ENCODE data around the gene PARD6B. TPM values are rescaled to one million over a fixed set of nuclear protein-coding genes. Genes with fewer than 3 reads are reported as not detected.

The PARD6B gene
- total RNA-seq, 2 experiments from 2014 or later = 4.3 to 6.0 TPM

GRCh38 chr20:50728486-50728980 lies 2.8 kb upstream of the PARD6B start:
- ATAC-seq = no peak
- CTCF ChIA-PET = interaction anchor here (1.0 to 3.1 kb wide), 4 partner anchors 9 to 21 kb away, joined by 3 to 15 read pairs (median 3); no protein-coding TSS in a partner anchor
- POLR2A ChIA-PET = interaction anchor here (0.6 kb wide), 1 partner anchor 17 kb away, joined by 4 read pairs; no protein-coding TSS in a partner anchor
- H3K4me1 Mint-ChIP-seq (ENCODE audit: low read depth) = peaks cover 17% of the 10 kb centered on the region
- no peaks in the 10 kb centered on the region for H3K27me3 Mint-ChIP-seq (ENCODE audit: low read depth)
- H3K9me3 Mint-ChIP-seq (ENCODE audit: insufficient read depth) = no peaks in the 10 kb centered on the region
- H3K4me3 Mint-ChIP-seq = no peak overlapping the region
- no peak for DNase-seq
- H3K36me3 Mint-ChIP-seq (ENCODE audit: low read depth) = peaks cover 2% of the 10 kb centered on the region
- no peak overlapping the region for H3K27ac Mint-ChIP-seq

- no peak overlapping the region for H3K4me3 Mint-ChIP-seq
- ChIA-PET POLR2A (interaction anchor here (1.0 kb wide), 1 partner anchor 229 kb away, joined by 4 read pairs; the partner anchor contains the start of gene DPM1), CTCF (interaction anchor here (0.8 to 3.1 kb wide), 2 partner anchors 20 to 65 kb away, joined by 3 to 15 read pairs; partner anchors contain the start of gene BCAS4)
- no peaks in the 10 kb centered on the region for H3K27me3 Mint-ChIP-seq (ENCODE audit: low read depth)
- H3K4me1 Mint-ChIP-seq (ENCODE audit: low read depth) = peaks cover 19% of the 10 kb centered on the region
- H3K36me3 Mint-ChIP-seq (ENCODE audit: low read depth) = peaks cover 2% of the 10 kb centered on the region
- no peak overlapping the region for H3K27ac Mint-ChIP-seq
- no peak for DNase-seq
- no peak for ATAC-seq
- no peaks in the 10 kb centered on the region for H3K9me3 Mint-ChIP-seq (ENCODE audit: insufficient read depth)
These were observed 2.2 kb upstream of the PARD6B start for GRCh38 chr20:50728981-50729874.

- ATAC-seq (no peak), DNase-seq (no peak)
- H3K36me3 Mint-ChIP-seq (ENCODE audit: low read depth) = peaks cover 2% of the 10 kb centered on the region
- no peaks in the 10 kb centered on the region for H3K9me3 Mint-ChIP-seq (ENCODE audit: insufficient read depth)
- H3K27ac Mint-ChIP-seq = peak overlapping the region; percentile 72
- H3K4me3 Mint-ChIP-seq = peak overlapping the region; percentile 88
- POLR2A ChIA-PET = interaction anchor here (0.8 to 1.0 kb wide), 2 partner anchors 9 to 228 kb away, joined by 3 to 4 read pairs; partner anchors contain the start of gene DPM1
- CTCF ChIA-PET = interaction anchor here (0.8 to 3.1 kb wide), 3 partner anchors 20 to 199 kb away, joined by 3 to 15 read pairs (median 3); partner anchors contain the start of gene BCAS4
- H3K4me1 Mint-ChIP-seq (ENCODE audit: low read depth) = peaks cover 19% of the 10 kb centered on the region
- no peaks in the 10 kb centered on the region for H3K27me3 Mint-ChIP-seq (ENCODE audit: low read depth)
These were observed 1.2 kb upstream of the PARD6B start for GRCh38 chr20:50729901-50730764.

- ATAC-seq = no peak
- Mint-ChIP-seq H3K36me3 (ENCODE audit: low read depth) (peaks cover 2% of the 10 kb centered on the region), H3K27ac (peak overlapping the region; percentile 72), H3K9me3 (ENCODE audit: insufficient read depth) (no peaks in the 10 kb centered on the region), H3K27me3 (ENCODE audit: low read depth) (no peaks in the 10 kb centered on the region), H3K4me1 (ENCODE audit: low read depth) (peaks cover 20% of the 10 kb centered on the region), H3K4me3 (peak overlapping the region; percentile 88)
- POLR2A ChIA-PET = interaction anchor here (0.8 to 1.0 kb wide), 2 partner anchors 9 to 227 kb away, joined by 3 to 4 read pairs; partner anchors contain the start of gene DPM1
- DNase-seq = no peak
- CTCF ChIA-PET = interaction anchor here (1.0 to 3.1 kb wide), 2 partner anchors 19 to 199 kb away, joined by 3 to 15 read pairs; no protein-coding TSS in a partner anchor
These were observed 670 bp upstream of the PARD6B start for GRCh38 chr20:50730765-50731054.

GRCh38 chr20:50731930-50732690 lies 730 bp downstream of the PARD6B start:
- Mint-ChIP-seq H3K36me3 (ENCODE audit: low read depth) (peaks cover 3% of the 10 kb centered on the region), H3K27me3 (ENCODE audit: low read depth) (no peaks in the 10 kb centered on the region), H3K27ac (peak overlapping the region; percentile 81), H3K4me3 (peak overlapping the region; percentile 88), H3K4me1 (ENCODE audit: low read depth) (peaks cover 22% of the 10 kb centered on the region), H3K9me3 (ENCODE audit: insufficient read depth) (no peaks in the 10 kb centered on the region)
- peak; percentile 31 for DNase-seq
- POLR2A ChIA-PET = no interaction called here
- CTCF ChIA-PET = interaction anchor here (1.0 to 1.7 kb wide), 6 partner anchors 14 to 193 kb away, joined by 3 to 15 read pairs (median 4); no protein-coding TSS in a partner anchor
- no peak for ATAC-seq

- ATAC-seq = no peak
- POLR2A ChIA-PET = no interaction called here
These were observed 2.4 kb downstream of the PARD6B start for GRCh38 chr20:50733644-50734349.

GRCh38 chr20:50734730-50735679 lies 3.6 kb downstream of the PARD6B start:
- ChIA-PET POLR2A (interaction anchor here (0.5 kb wide), 1 partner anchor 197 kb away, joined by 4 read pairs; no protein-coding TSS in a partner anchor), CTCF (interaction anchor here (2.3 kb wide), 1 partner anchor 15 kb away, joined by 16 read pairs; no protein-coding TSS in a partner anchor)
- no peaks in the 10 kb centered on the region for H3K27me3 Mint-ChIP-seq (ENCODE audit: low read depth)
- ATAC-seq (no peak), DNase-seq (no peak)
- H3K27ac Mint-ChIP-seq = no peak overlapping the region
- no peaks in the 10 kb centered on the region for H3K9me3 Mint-ChIP-seq (ENCODE audit: insufficient read depth)
- H3K4me3 Mint-ChIP-seq = no peak overlapping the region
- peaks cover 22% of the 10 kb centered on the region for H3K4me1 Mint-ChIP-seq (ENCODE audit: low read depth)
- peaks cover 3% of the 10 kb centered on the region for H3K36me3 Mint-ChIP-seq (ENCODE audit: low read depth)

More at GRCh38 chr20:50733644-50734349, 2.4 kb downstream of the PARD6B start:
- Mint-ChIP-seq H3K4me1 (ENCODE audit: low read depth) (peaks cover 22% of the 10 kb centered on the region), H3K9me3 (ENCODE audit: insufficient read depth) (no peaks in the 10 kb centered on the region), H3K27me3 (ENCODE audit: low read depth) (no peaks in the 10 kb centered on the region), H3K4me3 (no peak overlapping the region), H3K27ac (no peak overlapping the region), H3K36me3 (ENCODE audit: low read depth) (peaks cover 3% of the 10 kb centered on the region)
- CTCF ChIA-PET = interaction anchor here (1.2 to 2.3 kb wide), 3 partner anchors 12 to 61 kb away, joined by 4 to 16 read pairs (median 5); partner anchors contain the start of gene BCAS4
- DNase-seq = no peak

- H3K4me1 Mint-ChIP-seq (ENCODE audit: low read depth) = peaks cover 19% of the 10 kb centered on the region
- no peaks in the 10 kb centered on the region for H3K9me3 Mint-ChIP-seq (ENCODE audit: insufficient read depth)
- H3K36me3 Mint-ChIP-seq (ENCODE audit: low read depth) = peaks cover 3% of the 10 kb centered on the region
- ChIA-PET CTCF (no interaction called here), POLR2A (no interaction called here)
- DNase-seq = no peak
- ATAC-seq = no peak
- H3K27ac Mint-ChIP-seq = no peak overlapping the region
- H3K27me3 Mint-ChIP-seq (ENCODE audit: low read depth) = no peaks in the 10 kb centered on the region
- H3K4me3 Mint-ChIP-seq = no peak overlapping the region
These were observed 4.4 kb downstream of the PARD6B start for GRCh38 chr20:50735813-50736212.

- H3K9me3 Mint-ChIP-seq (ENCODE audit: insufficient read depth) = no peaks in the 10 kb centered on the region
- no peak for DNase-seq
- peaks cover 22% of the 10 kb centered on the region for H3K4me1 Mint-ChIP-seq (ENCODE audit: low read depth)
- no peak overlapping the region for H3K27ac Mint-ChIP-seq
- no peaks in the 10 kb centered on the region for H3K27me3 Mint-ChIP-seq (ENCODE audit: low read depth)
- no peak overlapping the region for H3K4me3 Mint-ChIP-seq
- peaks cover 3% of the 10 kb centered on the region for H3K36me3 Mint-ChIP-seq (ENCODE audit: low read depth)
- CTCF ChIA-PET = interaction anchor here (1.1 to 1.3 kb wide), 3 partner anchors 9 to 12 kb away, joined by 3 to 4 read pairs (median 4); no protein-coding TSS in a partner anchor
- ATAC-seq = no peak
- POLR2A ChIA-PET = no interaction called here
These were observed 6.0 kb downstream of the PARD6B start for GRCh38 chr20:50737352-50737751.

Measured in activated CD8-positive, alpha-beta T cell treated with anti-CD3 and anti-CD28 coated beads, Interleukin-2, amount 10 ng/mL, durations not matched to agents 7 days and 5 days (primary cell).